ENCODE measurements around the gene FBXL4. TPM values are rescaled to one million over a fixed set of nuclear protein-coding genes. Genes with fewer than 3 reads are reported as not detected.

The FBXL4 gene
- total and polyA plus RNA-seq, 4 experiments from 2014 or later: 4.4 to 22.9 (median 15.9) TPM

GRCh38 chr6:98980819-98981218 lies 33.1 kb upstream of the FBXL4 start:
- H3K9me3 ChIP-seq (ENCODE audit: control insufficient read depth in 1 of 2, low read length in 2 of 2): no peaks in the 10 kb centered on the region
- Mint-ChIP-seq H3K4me3 (no peak overlapping the region), H3K27ac (peak overlapping the region in 1 of 7 donors; percentile 11), H3K36me3 (no peaks in the 10 kb centered on the region), H3K4me1 (peaks cover 0 to 6% (median 2%) of the 10 kb centered on the region in 4 donors), H3K9me3 (no peaks in the 10 kb centered on the region), H3K27me3 (peaks cover 0 to 7% of the 10 kb centered on the region in 2 donors)
- no peak for DNase-seq
- CTCF ChIA-PET (ENCODE audit: partially characterized antibody): no interaction called here
- intact Hi-C loops (cut with micrococcal nuclease): no loop called here
- no peak overlapping the region for H3K27ac ChIP-seq (ENCODE audit: low read depth, low read length)
- no peaks in the 10 kb centered on the region for H3K27me3 ChIP-seq (ENCODE audit: insufficient read depth, low read length)
- POLR2A ChIA-PET (ENCODE audit: partially characterized antibody): no interaction called here
- no peaks in the 10 kb centered on the region for H3K36me3 ChIP-seq (ENCODE audit: insufficient read depth, low read length)
- no peak overlapping the region for H3K4me3 ChIP-seq (ENCODE audit: low read length in 2 of 2)
- no peaks in the 10 kb centered on the region for H3K4me1 ChIP-seq (ENCODE audit: insufficient read depth, low read length)

- peaks cover 0 to 7% (median under 1%) of the 10 kb centered on the region in 8 donors for H3K9me3 Mint-ChIP-seq
- POLR2A ChIA-PET (ENCODE audit: partially characterized antibody): no interaction called here
- no peaks in the 10 kb centered on the region for H3K27me3 Mint-ChIP-seq
- Histone ChIP-seq H3K27me3 (ENCODE audit: insufficient read depth, low read length) (no peaks in the 10 kb centered on the region), H3K9me3 (ENCODE audit: control insufficient read depth in 1 of 2, low read length in 2 of 2) (no peaks in the 10 kb centered on the region), H3K36me3 (ENCODE audit: insufficient read depth, low read length) (no peaks in the 10 kb centered on the region), H3K27ac (ENCODE audit: low read depth, low read length) (no peak overlapping the region), H3K4me1 (ENCODE audit: insufficient read depth, low read length) (no peaks in the 10 kb centered on the region), H3K4me3 (ENCODE audit: low read length in 2 of 2) (no peak overlapping the region)
- no peaks in the 10 kb centered on the region for H3K36me3 Mint-ChIP-seq
- H3K27ac Mint-ChIP-seq: no peak overlapping the region
- intact Hi-C loops (cut with micrococcal nuclease): no loop called here
- H3K4me1 Mint-ChIP-seq: peaks cover 0 to 6% (median 2%) of the 10 kb centered on the region in 4 donors
- no peak for DNase-seq
- CTCF ChIA-PET (ENCODE audit: partially characterized antibody): no interaction called here
- H3K4me3 Mint-ChIP-seq: no peak overlapping the region
Observed at GRCh38 chr6:98977671-98978292, 30.0 kb upstream of the FBXL4 start.

GRCh38 chr6:98976674-98977385 lies 29.1 kb upstream of the FBXL4 start:
- intact Hi-C loops (cut with micrococcal nuclease): no loop called here

GRCh38 chr6:98975421-98975820 lies 27.7 kb upstream of the FBXL4 start:
- Histone ChIP-seq H3K4me3 (ENCODE audit: low read length in 2 of 2) (no peak overlapping the region), H3K27ac (ENCODE audit: low read depth, low read length) (no peak overlapping the region), H3K36me3 (ENCODE audit: insufficient read depth, low read length) (no peaks in the 10 kb centered on the region), H3K9me3 (ENCODE audit: control insufficient read depth in 1 of 2, low read length in 2 of 2) (no peaks in the 10 kb centered on the region), H3K27me3 (ENCODE audit: insufficient read depth, low read length) (no peaks in the 10 kb centered on the region), H3K4me1 (ENCODE audit: insufficient read depth, low read length) (no peaks in the 10 kb centered on the region)
- intact Hi-C loops (cut with micrococcal nuclease): no loop called here
- ChIA-PET CTCF (ENCODE audit: partially characterized antibody) (no interaction called here), POLR2A (ENCODE audit: partially characterized antibody) (no interaction called here)
- Mint-ChIP-seq H3K27me3 (no peaks in the 10 kb centered on the region), H3K4me3 (no peak overlapping the region), H3K9me3 (peaks cover 0 to 7% (median under 1%) of the 10 kb centered on the region in 8 donors), H3K4me1 (peaks cover 0 to 6% (median 2%) of the 10 kb centered on the region in 4 donors), H3K27ac (no peak overlapping the region), H3K36me3 (no peaks in the 10 kb centered on the region)
- no peak for DNase-seq

More at GRCh38 chr6:98976674-98977385, 29.1 kb upstream of the FBXL4 start:
- no peak for DNase-seq
- H3K36me3 ChIP-seq (ENCODE audit: insufficient read depth, low read length): no peaks in the 10 kb centered on the region
- Mint-ChIP-seq H3K27me3 (no peaks in the 10 kb centered on the region), H3K27ac (no peak overlapping the region), H3K4me1 (peaks cover 0 to 6% (median 2%) of the 10 kb centered on the region in 4 donors), H3K4me3 (no peak overlapping the region), H3K9me3 (peaks cover 0 to 7% (median under 1%) of the 10 kb centered on the region in 8 donors), H3K36me3 (no peaks in the 10 kb centered on the region)
- no peak overlapping the region for H3K4me3 ChIP-seq (ENCODE audit: low read length in 2 of 2)
- POLR2A ChIA-PET (ENCODE audit: partially characterized antibody): no interaction called here
- H3K9me3 ChIP-seq (ENCODE audit: control insufficient read depth in 1 of 2, low read length in 2 of 2): no peaks in the 10 kb centered on the region
- no peaks in the 10 kb centered on the region for H3K4me1 ChIP-seq (ENCODE audit: insufficient read depth, low read length)
- H3K27me3 ChIP-seq (ENCODE audit: insufficient read depth, low read length): no peaks in the 10 kb centered on the region
- H3K27ac ChIP-seq (ENCODE audit: low read depth, low read length): no peak overlapping the region
- CTCF ChIA-PET (ENCODE audit: partially characterized antibody): no interaction called here

GRCh38 chr6:98974309-98974708 lies 26.6 kb upstream of the FBXL4 start:
- Histone ChIP-seq H3K27ac (ENCODE audit: low read depth, low read length) (no peak overlapping the region), H3K27me3 (ENCODE audit: insufficient read depth, low read length) (no peaks in the 10 kb centered on the region), H3K9me3 (ENCODE audit: control insufficient read depth in 1 of 2, low read length in 2 of 2) (no peaks in the 10 kb centered on the region), H3K4me3 (ENCODE audit: low read length in 2 of 2) (no peak overlapping the region), H3K4me1 (ENCODE audit: insufficient read depth, low read length) (no peaks in the 10 kb centered on the region), H3K36me3 (ENCODE audit: insufficient read depth, low read length) (no peaks in the 10 kb centered on the region)
- H3K9me3 Mint-ChIP-seq: peaks cover 0 to 7% (median under 1%) of the 10 kb centered on the region in 8 donors
- intact Hi-C loops (cut with micrococcal nuclease): no loop called here
- peaks cover 0 to 2% of the 10 kb centered on the region in 2 donors for H3K27me3 Mint-ChIP-seq
- H3K27ac Mint-ChIP-seq: no peak overlapping the region
- H3K4me1 Mint-ChIP-seq: peaks cover 0 to 6% (median 2%) of the 10 kb centered on the region in 4 donors
- ChIA-PET CTCF (ENCODE audit: partially characterized antibody) (no interaction called here), POLR2A (ENCODE audit: partially characterized antibody) (no interaction called here)
- no peaks in the 10 kb centered on the region for H3K36me3 Mint-ChIP-seq
- no peak for DNase-seq
- no peak overlapping the region for H3K4me3 Mint-ChIP-seq

- Histone ChIP-seq H3K4me1 (ENCODE audit: insufficient read depth, low read length) (no peaks in the 10 kb centered on the region), H3K36me3 (ENCODE audit: insufficient read depth, low read length) (no peaks in the 10 kb centered on the region), H3K4me3 (ENCODE audit: low read length in 2 of 2) (no peak overlapping the region), H3K27ac (ENCODE audit: low read depth, low read length) (no peak overlapping the region), H3K27me3 (ENCODE audit: insufficient read depth, low read length) (no peaks in the 10 kb centered on the region), H3K9me3 (ENCODE audit: control insufficient read depth in 1 of 2, low read length in 2 of 2) (no peaks in the 10 kb centered on the region)
- DNase-seq: no peak
- H3K4me1 Mint-ChIP-seq: peaks cover 0 to 5% (median 2%) of the 10 kb centered on the region in 4 donors
- H3K9me3 Mint-ChIP-seq: peaks cover 0 to 12% (median 5%) of the 10 kb centered on the region in 8 donors
- CTCF ChIA-PET (ENCODE audit: partially characterized antibody): no interaction called here
- POLR2A ChIA-PET (ENCODE audit: partially characterized antibody): no interaction called here
- no peak overlapping the region for H3K27ac Mint-ChIP-seq
- H3K4me3 Mint-ChIP-seq: no peak overlapping the region
- H3K27me3 Mint-ChIP-seq: peaks cover 0 to 2% of the 10 kb centered on the region in 2 donors
- H3K36me3 Mint-ChIP-seq: no peaks in the 10 kb centered on the region
- intact Hi-C loops (cut with micrococcal nuclease): no loop called here
Observed at GRCh38 chr6:98973571-98973970, 25.8 kb upstream of the FBXL4 start.

GRCh38 chr6:98971303-98971702 lies 23.6 kb upstream of the FBXL4 start:
- no peaks in the 10 kb centered on the region for H3K4me1 ChIP-seq (ENCODE audit: insufficient read depth, low read length)
- Mint-ChIP-seq H3K36me3 (no peaks in the 10 kb centered on the region), H3K4me3 (no peak overlapping the region), H3K27ac (peak overlapping the region in 1 of 7 donors; percentile 3), H3K4me1 (no peaks in the 10 kb centered on the region), H3K27me3 (peaks cover 0 to 2% of the 10 kb centered on the region in 2 donors), H3K9me3 (peaks cover 0 to 14% (median 7%) of the 10 kb centered on the region in 8 donors)
- DNase-seq: no peak
- CTCF ChIA-PET (ENCODE audit: partially characterized antibody): no interaction called here
- no peaks in the 10 kb centered on the region for H3K9me3 ChIP-seq (ENCODE audit: control insufficient read depth in 1 of 2, low read length in 2 of 2)
- H3K36me3 ChIP-seq (ENCODE audit: insufficient read depth, low read length): no peaks in the 10 kb centered on the region
- intact Hi-C loops (cut with micrococcal nuclease): no loop called here
- no peaks in the 10 kb centered on the region for H3K27me3 ChIP-seq (ENCODE audit: insufficient read depth, low read length)
- POLR2A ChIA-PET (ENCODE audit: partially characterized antibody): no interaction called here
- no peak overlapping the region for H3K27ac ChIP-seq (ENCODE audit: low read depth, low read length)
- H3K4me3 ChIP-seq (ENCODE audit: low read length in 2 of 2): no peak overlapping the region
